HL-60 (cell line): ENCODE measurements around the gene DCAF17.

Experiments
- CTCF ChIP-seq: IDR thresholded peaks from one replicate; pipeline ENCODE4 v1.5.1; 2011; ENCODE audit warnings: low read length, control low read depth, inconsistent platforms; ENCODE audit not compliant: insufficient read depth
- GABPA ChIP-seq: IDR thresholded peaks from 2 replicates; pipeline ENCODE4 v1.6.1; 2012; ENCODE audit warnings: low read depth
- POLR2AphosphoS5 ChIP-seq: IDR thresholded peaks from 2 replicates; pipeline ENCODE4 v1.6.1; 2012; ENCODE audit warnings: low read depth
- REST ChIP-seq: IDR thresholded peaks from 2 replicates; pipeline ENCODE4 v1.6.1; 2012; ENCODE audit warnings: low read depth; ENCODE audit not compliant: insufficient replicate concordance

GRCh38 chr2:171531291-171531690 is 97.3 kb downstream of the DCAF17 start:
- TF ChIP-seq CTCF (no peak), REST (no peak), POLR2AphosphoS5 (no peak), GABPA (no peak)
